M059J (cell line): ENCODE results near the gene CFAP73. TPM values are rescaled to one million over a fixed set of nuclear protein-coding genes. Genes with fewer than 3 reads are reported as not detected.
A peak's percentile ranks its signal among the peaks of the same experiment; 100 is the strongest.

Experiments used
- DNase-seq: peaks from one replicate; pipeline ENCODE4 v3.0.0-alpha.2; 2012; ENCODE audit warnings: low read depth
- total RNA-seq: library from RNA; depleted of rRNA; stranded (reverse); fragments of >200 nt; shearing (Covaris generic); gene quantifications from 2 replicates; pipeline ENCODE4 v1.2.3, GENCODE V29; 2014

CFAP73 gene
- total RNA-seq, 1 experiment from 2014 or later: not detected

DNA sequence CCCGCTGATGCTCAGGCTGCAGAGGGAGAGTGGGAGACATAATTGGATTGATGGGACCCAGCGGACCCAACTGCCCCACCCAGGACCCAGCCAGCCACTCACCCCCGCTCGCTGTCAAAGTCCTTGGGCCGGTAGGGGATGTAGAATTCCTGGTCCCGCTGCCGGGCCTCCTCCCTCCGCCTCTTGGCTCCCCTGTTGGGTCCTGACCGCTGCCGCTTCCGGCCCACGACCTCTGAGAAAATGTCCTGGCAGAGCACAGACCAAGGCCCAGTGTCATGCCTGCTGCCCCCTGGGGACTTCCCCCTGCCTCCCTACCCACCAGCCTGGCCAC lies 13.5 kb downstream of the CFAP73 start:
- DNase-seq: no peak

DNA sequence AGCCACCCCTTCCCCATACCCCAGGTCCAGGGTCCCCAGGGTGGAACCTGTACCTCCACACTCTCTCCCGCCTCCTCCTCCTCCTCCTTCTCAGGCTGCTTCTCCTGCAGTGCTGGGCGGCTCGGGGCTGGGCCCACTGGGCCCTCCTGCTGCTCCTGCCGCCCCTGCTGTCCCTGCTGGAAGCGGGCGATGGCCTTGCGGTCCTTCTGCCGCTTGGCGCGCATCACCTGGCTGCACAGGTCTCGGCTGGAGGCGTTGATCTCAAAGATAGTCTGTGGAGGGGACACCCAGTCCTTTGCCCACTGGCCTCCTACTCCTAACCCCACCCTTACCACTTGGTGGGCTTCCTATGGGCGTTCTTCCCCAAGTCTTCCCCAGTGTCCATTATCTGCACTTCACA lies 14.5 kb downstream of the CFAP73 start:
- no peak for DNase-seq

GRCh38 chr12:113165521-113166450 lies 16.3 kb downstream of the CFAP73 start:
- no peak for DNase-seq

DNA sequence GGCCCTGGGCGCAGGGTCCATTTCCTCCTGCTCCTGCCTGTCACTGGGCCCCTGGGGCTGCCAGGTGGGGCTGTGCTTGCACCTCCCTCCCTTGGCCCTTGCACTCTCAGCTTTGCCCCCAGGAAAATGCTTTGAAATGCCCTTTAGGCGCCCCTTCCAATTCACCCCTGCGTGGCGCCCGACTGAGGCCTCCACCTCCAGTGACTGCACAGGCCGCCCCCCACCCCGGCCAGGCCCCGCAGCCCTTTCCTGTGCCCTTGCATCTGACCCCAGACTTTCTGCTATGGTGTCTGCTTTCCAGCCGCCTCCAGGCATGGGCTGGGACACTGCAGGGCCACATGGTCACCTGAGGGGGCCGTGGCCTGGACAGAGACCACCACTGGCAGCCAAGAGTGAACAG lies 18.3 kb downstream of the CFAP73 start:
- DNase-seq: no peak

GRCh38 chr12:113169697-113170096 lies 20.2 kb downstream of the CFAP73 start:
- DNase-seq: no peak

DNA sequence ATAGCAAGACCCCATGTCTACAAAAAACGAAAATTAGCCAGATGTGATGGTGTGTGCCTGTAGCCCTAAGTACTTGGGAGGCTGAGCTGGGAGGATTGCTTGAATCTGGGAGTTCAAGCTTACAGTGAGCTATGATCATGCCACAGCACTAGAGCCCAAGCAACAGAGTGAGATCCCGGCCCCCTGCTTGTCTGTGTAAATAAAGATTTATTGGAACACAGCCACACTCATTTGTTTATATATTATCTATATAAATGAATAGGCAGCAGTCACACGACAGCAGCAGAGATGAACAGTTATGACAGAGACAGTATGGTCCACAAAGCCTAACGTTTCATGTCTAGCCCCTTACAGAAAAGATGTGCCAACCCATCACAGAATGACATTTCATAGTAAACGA lies 20.9 kb downstream of the CFAP73 start:
- DNase-seq: no peak

GRCh38 chr12:113170926-113171325 lies 21.4 kb downstream of the CFAP73 start:
- no peak for DNase-seq

GRCh38 chr12:113171543-113171942 lies 22.0 kb downstream of the CFAP73 start:
- no peak for DNase-seq

- no peak for DNase-seq
These were observed 22.7 kb downstream of the CFAP73 start for GRCh38 chr12:113172185-113172584.

- DNase-seq: no peak
These were observed 23.7 kb downstream of the CFAP73 start for GRCh38 chr12:113173081-113173698.

GRCh38 chr12:113174461-113175384 lies 25.2 kb downstream of the CFAP73 start:
- peak; percentile 50 for DNase-seq

DNA sequence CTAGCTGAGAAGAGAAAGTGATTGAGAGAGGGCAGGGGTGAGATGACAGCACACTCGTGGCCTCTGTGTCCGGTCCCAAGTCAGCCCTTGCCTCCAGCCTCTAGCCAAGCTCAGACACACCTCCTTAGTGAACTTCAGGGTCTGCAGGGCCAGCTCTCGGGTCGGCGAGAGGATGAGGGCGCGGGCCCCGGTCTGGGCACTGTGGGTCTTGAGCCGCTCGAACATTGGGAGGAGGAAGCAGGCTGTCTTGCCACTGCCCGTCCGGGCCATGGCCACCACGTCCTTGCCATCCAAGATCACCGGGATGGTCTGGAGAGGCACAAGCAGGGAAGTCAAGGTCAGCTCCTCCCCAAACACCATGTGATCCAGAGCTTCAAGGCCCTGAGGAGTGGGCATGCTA lies 29.5 kb downstream of the CFAP73 start:
- no peak for DNase-seq

- DNase-seq: no peak
These were observed 30.8 kb downstream of the CFAP73 start for GRCh38 chr12:113180333-113180732.

DNA sequence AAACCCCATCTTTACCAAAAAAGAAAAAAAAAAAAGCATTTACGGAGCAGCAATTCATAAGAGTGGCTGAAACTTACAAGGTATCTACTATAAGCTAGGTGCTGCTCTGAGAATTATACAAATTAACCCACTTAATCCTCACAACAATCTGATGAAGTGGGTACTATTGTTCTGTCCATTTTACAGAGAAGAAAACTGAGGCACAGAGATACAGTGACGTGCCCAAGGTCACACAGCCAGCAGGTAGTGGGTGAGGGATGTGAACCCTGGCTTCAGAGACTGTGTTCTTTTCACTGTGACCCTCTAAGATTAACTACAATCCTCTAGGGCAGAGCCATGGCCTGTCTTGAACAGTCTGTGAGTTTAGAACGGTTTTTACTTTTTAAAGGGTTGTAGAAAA lies 32.5 kb downstream of the CFAP73 start:
- DNase-seq: no peak

DNA sequence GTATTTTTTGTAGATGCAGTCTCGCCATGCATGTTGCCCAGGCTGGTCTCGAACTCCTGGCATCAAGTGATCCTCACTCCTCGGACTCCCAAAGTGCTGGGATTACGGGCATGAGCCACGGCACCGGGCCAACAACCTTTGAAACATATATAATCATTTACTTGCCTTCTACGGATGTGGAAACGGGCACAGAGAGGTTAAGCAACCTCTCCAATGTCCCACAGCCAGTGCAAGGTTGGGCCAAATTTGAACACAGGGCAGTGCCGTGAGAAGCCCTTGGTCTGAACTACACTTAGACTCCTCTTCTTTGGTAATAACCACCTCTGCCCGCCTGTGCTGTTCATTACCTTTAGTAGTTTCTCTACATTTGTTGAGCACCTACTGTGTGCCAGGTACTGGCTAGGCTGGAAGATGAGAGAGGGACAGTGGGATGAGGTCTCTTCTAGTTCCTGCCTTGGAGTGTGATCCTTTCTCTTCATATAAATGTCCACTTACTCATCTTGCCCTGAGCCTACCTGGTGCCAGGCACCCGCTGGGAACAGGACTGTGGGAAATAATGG lies 33.6 kb downstream of the CFAP73 start:
- no peak for DNase-seq

DNA sequence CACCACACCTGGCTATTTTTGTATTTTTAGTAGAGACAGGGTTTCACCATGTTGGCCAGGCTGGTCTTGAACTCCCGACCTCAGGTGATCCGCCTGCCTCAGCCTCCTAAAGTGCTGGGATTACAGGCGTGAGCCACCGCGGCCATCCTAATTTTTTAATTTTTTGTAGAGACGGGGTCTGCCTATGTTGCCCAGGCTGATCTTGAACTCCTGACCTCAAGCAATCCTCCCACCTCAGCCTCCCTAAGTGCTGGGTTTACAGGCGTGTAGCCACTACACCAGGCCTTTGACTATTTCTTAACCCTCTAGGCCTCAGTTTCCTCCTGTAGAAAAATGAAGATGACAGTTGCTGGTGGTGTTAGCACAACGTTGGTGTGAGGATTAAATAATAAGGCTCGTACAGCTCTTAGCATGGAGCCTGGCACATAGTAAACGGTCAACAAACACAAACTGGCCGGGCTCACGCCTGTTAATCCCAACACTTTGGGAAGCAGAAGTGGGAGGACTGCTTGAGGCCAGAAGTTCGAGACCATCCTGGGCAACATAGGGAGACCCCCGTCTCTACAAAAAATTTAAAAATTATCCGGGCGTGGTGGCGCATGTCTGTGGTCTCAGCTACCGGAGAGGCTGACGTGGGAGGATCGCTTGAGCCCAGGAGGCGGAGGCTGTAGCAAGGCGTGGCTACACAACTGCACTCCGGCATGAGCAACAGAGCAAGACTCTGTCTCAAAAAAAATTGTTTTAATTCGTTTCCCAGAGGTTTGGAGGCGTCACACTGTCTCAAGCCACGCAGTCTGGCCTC lies 34.8 kb downstream of the CFAP73 start:
- no peak for DNase-seq

GRCh38 chr12:113184900-113185179 lies 35.3 kb downstream of the CFAP73 start:
- peak; percentile 89 for DNase-seq

- peak; percentile 66 for DNase-seq
These were observed 35.9 kb downstream of the CFAP73 start, which contains the start of the genes DDX54 and RITA1 for GRCh38 chr12:113185180-113186032. TSS of gene DDX54 (minus strand) at chr12:113185478. CDS start at chr12:113185451, 27 bp downstream. TSS of gene RITA1 (plus strand) at chr12:113185721. CDS start at chr12:113186747, 1,026 bp downstream.

DNA sequence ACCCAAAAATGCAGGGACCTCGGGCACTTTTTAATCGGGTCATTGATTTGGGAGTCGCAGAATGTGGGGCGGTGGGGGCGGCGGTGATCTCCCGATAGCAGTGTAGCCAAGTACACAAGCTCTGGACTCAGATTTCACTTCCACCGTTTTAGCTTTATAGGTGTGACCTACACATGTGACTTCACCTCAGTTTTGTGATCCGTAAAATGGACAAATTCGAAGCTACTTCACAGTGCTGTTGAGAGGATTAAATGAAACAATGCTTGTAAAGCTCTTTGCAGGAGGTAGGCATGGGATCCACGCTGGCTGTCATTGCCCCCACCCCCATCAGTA lies 36.5 kb downstream of the CFAP73 start:
- DNase-seq: peak; percentile 40

GRCh38 chr12:113186666-113187325 lies 37.3 kb downstream of the CFAP73 start:
- no peak for DNase-seq
